HTR-8/SVneo (cell line): Measurements from ENCODE around the gene KRTAP9-2.
"Not testable (repeated sequence)": the region's sequence is repeated elsewhere in the genome, so short reads cannot be mapped to it uniquely, and the experiment has no call there.

Source experiments
- DNase-seq: peaks from one replicate; pipeline ENCODE4 v3.0.0; 2011; ENCODE audit warnings: low spot score, mixed read lengths; ENCODE audit not compliant: insufficient read length
- FAIRE-seq: peaks from 2 replicates; lab custom pipeline; 2011; peaks lifted over from hg19 to GRCh38; lab: Jason Lieb, UNC

Gene KRTAP9-2, protein sequence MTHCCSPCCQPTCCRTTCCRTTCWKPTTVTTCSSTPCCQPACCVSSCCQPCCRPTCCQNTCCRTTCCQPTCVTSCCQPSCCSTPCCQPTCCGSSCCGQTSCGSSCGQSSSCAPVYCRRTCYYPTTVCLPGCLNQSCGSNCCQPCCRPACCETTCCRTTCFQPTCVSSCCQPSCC

GRCh38 chr17:41226598-41227095 is at the start of gene KRTAP9-2:
TSS of gene KRTAP9-2 (plus strand) at chr17:41226648. CDS start at chr17:41226655, 7 bp downstream.
- DNase-seq, FAIRE-seq: not testable (repeated sequence)

- DNase-seq (no peak), FAIRE-seq (no peak)
Observed at GRCh38 chr17:41176744-41177387, 49.6 kb upstream of the KRTAP9-2 start.

DNA sequence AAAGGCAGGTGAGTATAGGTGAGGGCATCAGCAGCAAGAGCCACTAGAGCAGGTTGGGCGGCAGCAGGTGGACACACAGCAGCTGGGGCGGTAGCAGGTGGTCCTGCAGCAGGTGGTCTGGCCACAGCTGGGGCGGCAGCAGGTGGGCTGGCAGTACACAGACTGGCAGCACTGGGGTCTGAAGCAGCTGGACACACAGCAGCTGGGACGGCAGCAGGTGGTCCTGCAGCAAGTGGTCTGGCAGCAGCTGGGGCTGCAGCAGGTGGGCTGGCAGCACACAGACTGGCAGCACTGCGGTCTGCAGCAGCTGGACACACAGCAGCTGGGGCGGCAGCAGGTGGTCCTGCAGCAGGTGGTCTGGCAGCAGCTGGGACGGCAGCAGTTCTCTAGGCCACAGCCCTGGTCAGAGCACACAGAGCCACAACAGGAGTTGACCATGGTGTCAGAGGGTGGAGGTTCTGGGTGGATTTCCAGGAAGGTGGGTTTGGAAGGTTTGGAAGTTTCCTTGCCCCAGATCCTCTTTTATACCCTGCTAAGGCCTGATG is 48.6 kb upstream of the KRTAP9-2 start, which contains the start of gene KRTAP4-2:
KRTAP4-2 (minus strand) TSS at position 495 of the 545 bp plus-strand sequence; CDS start at position 438, 57 bp downstream.
- DNase-seq (no peak), FAIRE-seq (peak; percentile 42)

GRCh38 chr17:41178341-41178740 is 48.1 kb upstream of the KRTAP9-2 start:
- FAIRE-seq: no peak
- no peak for DNase-seq

GRCh38 chr17:41178843-41179616 is 47.4 kb upstream of the KRTAP9-2 start:
- DNase-seq (no peak), FAIRE-seq (no peak)

- FAIRE-seq (peak; percentile 95), DNase-seq (no peak)
Observed at GRCh38 chr17:41184480-41184961, 41.9 kb upstream of the KRTAP9-2 start, which contains the start of gene KRTAP4-1. TSS of gene KRTAP4-1 (minus strand) at chr17:41184911. CDS start at chr17:41184854, 57 bp downstream.

DNA sequence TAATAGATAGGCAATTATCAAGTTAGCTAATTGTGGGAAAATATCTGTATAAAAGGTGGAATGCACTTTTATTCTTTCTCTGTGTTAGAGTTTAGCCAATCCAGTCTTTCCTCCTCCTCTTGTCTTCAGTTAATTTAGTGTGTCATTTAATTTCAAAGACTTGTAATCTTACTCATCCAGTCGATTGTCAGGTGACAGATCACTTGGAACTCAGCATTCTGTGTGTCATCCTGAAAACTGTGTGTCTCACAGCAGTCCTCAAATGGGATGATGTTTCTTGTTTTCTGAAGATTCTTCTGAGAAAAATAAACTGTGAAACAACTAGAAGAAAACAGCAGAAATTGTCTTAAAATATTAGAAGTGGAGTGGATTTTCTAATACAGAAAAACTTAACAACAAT is 41.4 kb upstream of the KRTAP9-2 start:
- DNase-seq: no peak
- FAIRE-seq: peak; percentile 9

GRCh38 chr17:41186872-41187271 is 39.6 kb upstream of the KRTAP9-2 start:
- FAIRE-seq (no peak), DNase-seq (no peak)

GRCh38 chr17:41189837-41190318 is 36.6 kb upstream of the KRTAP9-2 start, which contains the start of gene KRTAP9-1:
TSS of gene KRTAP9-1 (plus strand) at chr17:41189887. CDS start at chr17:41189887, 0 bp downstream.
- not testable (repeated sequence) for DNase-seq, FAIRE-seq

- DNase-seq (no peak), FAIRE-seq (peak; percentile 74)
Observed at GRCh38 chr17:41190328-41190727, 36.1 kb upstream of the KRTAP9-2 start.

GRCh38 chr17:41196068-41196467 is 30.4 kb upstream of the KRTAP9-2 start:
- DNase-seq (no peak), FAIRE-seq (no peak)

GRCh38 chr17:41199421-41200078 is 26.9 kb upstream of the KRTAP9-2 start:
- DNase-seq: no peak
- FAIRE-seq: no peak

GRCh38 chr17:41211845-41212466 is 14.5 kb upstream of the KRTAP9-2 start:
- no peak for FAIRE-seq
- no peak for DNase-seq

- DNase-seq: no peak
- FAIRE-seq: peak; percentile 88
Observed at GRCh38 chr17:41212524-41213169, 13.8 kb upstream of the KRTAP9-2 start.

- DNase-seq (no peak), FAIRE-seq (no peak)
Observed at GRCh38 chr17:41215681-41216080, 10.8 kb upstream of the KRTAP9-2 start.

GRCh38 chr17:41223821-41224220 is 2.6 kb upstream of the KRTAP9-2 start:
- DNase-seq (no peak), FAIRE-seq (no peak)

DNA sequence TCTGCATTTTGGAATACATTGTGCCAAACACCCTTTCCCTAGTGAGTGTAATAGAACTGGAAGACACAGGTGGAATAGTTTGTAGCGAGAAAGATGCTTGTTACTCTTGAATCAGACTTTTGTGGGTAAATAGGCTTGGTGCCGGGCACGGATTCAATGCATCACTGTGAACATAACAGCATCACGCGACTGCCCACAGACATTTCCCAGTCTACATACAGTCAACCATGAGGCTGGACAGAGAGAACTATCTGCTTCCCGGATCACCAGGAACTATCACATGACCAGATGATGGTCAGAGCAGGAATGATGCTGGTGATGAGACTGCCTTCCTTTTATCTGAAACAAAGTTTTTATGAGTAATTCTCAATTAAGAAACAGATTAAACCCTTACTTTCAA is 397 bp upstream of the KRTAP9-2 start:
- no peak for FAIRE-seq
- DNase-seq: no peak

DNA sequence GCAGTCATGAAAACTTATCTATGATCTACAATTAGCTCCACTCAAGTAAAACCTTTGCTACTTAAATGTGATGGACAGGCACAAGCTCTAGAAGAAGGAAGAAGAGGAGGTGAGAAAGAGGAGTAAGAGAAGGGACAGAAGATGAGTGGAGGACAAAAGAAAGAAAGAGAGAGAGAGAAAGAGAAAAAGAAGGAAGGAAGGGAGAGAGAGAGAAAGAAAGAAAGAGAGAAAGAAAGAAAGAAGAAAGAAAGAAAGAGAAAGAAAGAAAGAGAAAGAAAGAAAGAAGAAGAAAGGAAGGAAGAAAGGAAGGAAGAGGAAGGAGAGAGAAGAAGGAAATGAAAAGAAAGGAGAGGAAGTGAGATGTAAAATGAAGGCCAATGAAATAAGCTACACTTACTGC is 3.6 kb downstream of the KRTAP9-2 start:
- FAIRE-seq: no peak

DNA sequence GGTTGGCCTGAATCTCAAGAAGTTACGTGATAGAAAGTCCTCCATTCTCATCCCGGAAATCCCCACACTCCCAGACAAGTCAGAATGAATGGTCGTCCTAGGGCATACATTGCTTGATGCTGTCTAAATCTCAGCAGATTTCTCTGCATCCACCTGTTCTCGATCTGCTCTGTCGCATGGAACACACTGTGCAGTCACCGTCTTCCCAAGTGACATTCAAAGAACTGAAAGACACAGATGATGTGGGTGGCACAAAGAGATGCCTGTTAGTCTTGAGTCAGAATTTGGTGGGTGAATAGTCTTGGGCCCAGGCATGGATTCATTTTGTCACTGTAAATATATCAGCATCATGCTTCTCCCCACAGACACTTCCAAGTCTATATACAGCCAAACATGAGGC is 5.3 kb downstream of the KRTAP9-2 start:
- FAIRE-seq (no peak), DNase-seq (no peak)

More for the DNA sequence above, 3.6 kb downstream of the KRTAP9-2 start:
- no peak for DNase-seq
